ENCODE measurements around the gene LBR. TPM values are rescaled to one million over a fixed set of nuclear protein-coding genes. Genes with fewer than 3 reads are reported as not detected.

Gene LBR
- total RNA-seq, 2 donors from 2014 or later = 49.8 to 72.3 TPM

- no peak overlapping the region for H3K4me3 ChIP-seq (ENCODE audit: low read length)
- peaks cover 12% of the 10 kb centered on the region for H3K4me1 Mint-ChIP-seq
- no peaks in the 10 kb centered on the region for H3K27me3 ChIP-seq (ENCODE audit: control insufficient read depth, insufficient read depth, low read length, poor library complexity, severe bottlenecking)
- H3K4me3 Mint-ChIP-seq = no peak overlapping the region
- no peaks in the 10 kb centered on the region for H3K36me3 Mint-ChIP-seq (ENCODE audit: low read depth)
- TF ChIP-seq CTCF (conservative IDR thresholded peaks at IDR 0.05) = no peak
- H3K27ac Mint-ChIP-seq = no peak overlapping the region
- no peaks in the 10 kb centered on the region for H3K9me3 Mint-ChIP-seq
- 97 to 100% methylated on average over 1 of the region's 1 CpG for WGBS, 2 experiments (ENCODE audit: insufficient coverage in 1 of 2, insufficient read length in 1 of 2)
- no peak overlapping the region for H3K27ac ChIP-seq (ENCODE audit: low read depth, low read length)
- no peaks in the 10 kb centered on the region for H3K9me3 ChIP-seq (ENCODE audit: control insufficient read depth, low read length)
- no peak overlapping the region for H3K9ac ChIP-seq (ENCODE audit: extremely low read depth, low read length, poor library complexity, severe bottlenecking)
- H3K4me1 ChIP-seq (ENCODE audit: control insufficient read depth, insufficient read depth, low read length) = no peaks in the 10 kb centered on the region
- peaks cover 47% of the 10 kb centered on the region for H3K27me3 Mint-ChIP-seq (ENCODE audit: insufficient read depth)
- no peak for DNase-seq
- no peaks in the 10 kb centered on the region for H3K36me3 ChIP-seq (ENCODE audit: control insufficient read depth, insufficient read depth, low read length)
Observed at GRCh38 chr1:225380691-225381090, 47.1 kb downstream of the LBR start.

GRCh38 chr1:225378880-225379279 is 49.0 kb downstream of the LBR start:
- Mint-ChIP-seq H3K4me1 (peaks cover 12% of the 10 kb centered on the region), H3K9me3 (no peaks in the 10 kb centered on the region), H3K36me3 (ENCODE audit: low read depth) (no peaks in the 10 kb centered on the region), H3K4me3 (no peak overlapping the region), H3K27me3 (ENCODE audit: insufficient read depth) (peaks cover 43% of the 10 kb centered on the region), H3K27ac (no peak overlapping the region)
- peak; percentile 24 for TF ChIP-seq CTCF (conservative IDR thresholded peaks at IDR 0.05)
- 19 to 28% methylated on average over 8 to 10 of the region's 10 CpGs for WGBS, 2 experiments (ENCODE audit: insufficient coverage in 1 of 2, insufficient read length in 1 of 2)
- Histone ChIP-seq H3K9ac (ENCODE audit: extremely low read depth, low read length, poor library complexity, severe bottlenecking) (no peak overlapping the region), H3K27me3 (ENCODE audit: control insufficient read depth, insufficient read depth, low read length, poor library complexity, severe bottlenecking) (no peaks in the 10 kb centered on the region), H3K27ac (ENCODE audit: low read depth, low read length) (no peak overlapping the region), H3K9me3 (ENCODE audit: control insufficient read depth, low read length) (no peaks in the 10 kb centered on the region), H3K4me3 (ENCODE audit: low read length) (no peak overlapping the region), H3K36me3 (ENCODE audit: control insufficient read depth, insufficient read depth, low read length) (no peaks in the 10 kb centered on the region), H3K4me1 (ENCODE audit: control insufficient read depth, insufficient read depth, low read length) (no peaks in the 10 kb centered on the region)
- peak; percentile 95 for DNase-seq

- Histone ChIP-seq H3K27ac (ENCODE audit: low read depth, low read length) (no peak overlapping the region), H3K36me3 (ENCODE audit: control insufficient read depth, insufficient read depth, low read length) (no peaks in the 10 kb centered on the region), H3K27me3 (ENCODE audit: control insufficient read depth, insufficient read depth, low read length, poor library complexity, severe bottlenecking) (no peaks in the 10 kb centered on the region), H3K9me3 (ENCODE audit: control insufficient read depth, low read length) (no peaks in the 10 kb centered on the region), H3K4me1 (ENCODE audit: control insufficient read depth, insufficient read depth, low read length) (no peaks in the 10 kb centered on the region), H3K4me3 (ENCODE audit: low read length) (no peak overlapping the region), H3K9ac (ENCODE audit: extremely low read depth, low read length, poor library complexity, severe bottlenecking) (no peak overlapping the region)
- no peaks in the 10 kb centered on the region for H3K36me3 Mint-ChIP-seq (ENCODE audit: low read depth)
- DNase-seq = no peak
- TF ChIP-seq CTCF (conservative IDR thresholded peaks at IDR 0.05) = no peak
- H3K4me1 Mint-ChIP-seq = peaks cover 6% of the 10 kb centered on the region
- H3K27ac Mint-ChIP-seq = no peak overlapping the region
- H3K27me3 Mint-ChIP-seq (ENCODE audit: insufficient read depth) = peaks cover 31% of the 10 kb centered on the region
- no peaks in the 10 kb centered on the region for H3K9me3 Mint-ChIP-seq
- H3K4me3 Mint-ChIP-seq = no peak overlapping the region
- 89 to 91% methylated on average over 4 of the region's 4 CpGs for WGBS, 2 experiments (ENCODE audit: insufficient coverage in 1 of 2, insufficient read length in 1 of 2)
Observed at GRCh38 chr1:225374996-225375395, 52.8 kb downstream of the LBR start.

Data from endodermal cell (in vitro differentiated cells).